ENCODE measurements around the gene YPEL1. TPM values are rescaled to one million over a fixed set of nuclear protein-coding genes. Genes with fewer than 3 reads are reported as not detected.

YPEL1 gene
- total RNA-seq, 1 donor from 2014 or later, result 30.5 TPM

GRCh38 chr22:21684492-21685163, 51.0 kb downstream of the YPEL1 start:
- H3K27me3 Mint-ChIP-seq, result no peaks in the 10 kb centered on the region
- H3K9me3 Mint-ChIP-seq (ENCODE audit: low read depth), result no peaks in the 10 kb centered on the region
- no peak for DNase-seq (ENCODE audit: low spot score, unreplicated experiment)
- H3K36me3 Mint-ChIP-seq (ENCODE audit: insufficient read depth), result peaks cover 9% of the 10 kb centered on the region
- H3K27ac Mint-ChIP-seq, result no peak overlapping the region
- H3K4me3 Mint-ChIP-seq (ENCODE audit: low read depth), result no peak overlapping the region
- no peaks in the 10 kb centered on the region for H3K4me1 Mint-ChIP-seq (ENCODE audit: low read depth)
- TF ChIP-seq CTCF (IDR thresholded peaks at IDR 0.05; ENCODE audit: unreplicated experiment), result no peak

- Mint-ChIP-seq H3K27me3 (no peaks in the 10 kb centered on the region), H3K27ac (no peak overlapping the region), H3K4me1 (ENCODE audit: low read depth) (no peaks in the 10 kb centered on the region), H3K9me3 (ENCODE audit: low read depth) (no peaks in the 10 kb centered on the region), H3K4me3 (ENCODE audit: low read depth) (no peak overlapping the region), H3K36me3 (ENCODE audit: insufficient read depth) (peaks cover 7% of the 10 kb centered on the region)
- TF ChIP-seq CTCF (IDR thresholded peaks at IDR 0.05; ENCODE audit: unreplicated experiment), result no peak
- no peak for DNase-seq (ENCODE audit: low spot score, unreplicated experiment)
These were observed 52.2 kb downstream of the YPEL1 start for GRCh38 chr22:21683401-21683811.

GRCh38 chr22:21682385-21683175, 53.0 kb downstream of the YPEL1 start:
- TF ChIP-seq CTCF (IDR thresholded peaks at IDR 0.05; ENCODE audit: unreplicated experiment), result no peak
- Mint-ChIP-seq H3K4me1 (ENCODE audit: low read depth) (no peaks in the 10 kb centered on the region), H3K36me3 (ENCODE audit: insufficient read depth) (peaks cover 11% of the 10 kb centered on the region), H3K4me3 (ENCODE audit: low read depth) (no peak overlapping the region), H3K27me3 (no peaks in the 10 kb centered on the region), H3K9me3 (ENCODE audit: low read depth) (no peaks in the 10 kb centered on the region), H3K27ac (no peak overlapping the region)
- DNase-seq (ENCODE audit: low spot score, unreplicated experiment), result no peak

GRCh38 chr22:21681566-21682370, 53.8 kb downstream of the YPEL1 start:
- no peaks in the 10 kb centered on the region for H3K27me3 Mint-ChIP-seq
- no peaks in the 10 kb centered on the region for H3K9me3 Mint-ChIP-seq (ENCODE audit: low read depth)
- no peak overlapping the region for H3K4me3 Mint-ChIP-seq (ENCODE audit: low read depth)
- H3K4me1 Mint-ChIP-seq (ENCODE audit: low read depth), result no peaks in the 10 kb centered on the region
- H3K36me3 Mint-ChIP-seq (ENCODE audit: insufficient read depth), result peaks cover 13% of the 10 kb centered on the region
- TF ChIP-seq CTCF (IDR thresholded peaks at IDR 0.05; ENCODE audit: unreplicated experiment), result no peak
- no peak for DNase-seq (ENCODE audit: low spot score, unreplicated experiment)
- no peak overlapping the region for H3K27ac Mint-ChIP-seq

Measured in progenitor cell of endocrine pancreas (in vitro differentiated cells).